SU-DHL-6 (cell line): Measurements from ENCODE around the gene SLC13A5.

ENCODE experiments used
- EZH2phosphoT487 ChIP-seq: fragments of 200-600 bp; sonication (generic), shearing (Covaris generic); conservative IDR thresholded peaks from 2 replicates; pipeline ENCODE4 v1.6.1; 2018; ENCODE audit warnings: mild to moderate bottlenecking, antibody characterized with exemption, low read length, moderate library complexity, mixed read lengths
- TF ChIP-seq, protein P1 (sequence below): fragments of 200-600 bp; sonication (generic); IDR thresholded peaks from one replicate; pipeline ENCODE4 v1.5.1; 2017; ENCODE audit warnings: antibody characterized with exemption, mild to moderate bottlenecking, low read length, moderate library complexity; ENCODE audit not compliant: insufficient read depth, poor library complexity, severe bottlenecking

DNA sequence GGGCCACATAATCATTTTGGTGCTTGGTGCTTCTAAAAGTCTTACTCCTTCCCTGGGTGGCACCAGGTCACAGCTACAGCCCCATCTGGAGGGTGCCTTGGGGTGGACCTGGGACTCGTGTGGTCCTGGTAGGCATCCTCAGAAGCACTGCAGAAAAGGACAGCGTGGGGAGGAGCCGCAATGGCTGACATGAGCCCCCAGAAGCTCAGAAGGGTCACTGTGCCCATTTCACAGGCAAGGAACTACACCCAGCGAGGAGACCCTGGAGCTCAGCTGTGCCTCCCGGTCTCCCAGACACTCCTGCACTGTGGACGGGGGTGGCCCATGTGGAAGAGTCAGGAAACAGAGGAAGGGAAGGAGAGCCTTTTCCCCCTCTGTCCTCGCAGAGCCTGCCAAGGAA, 35.2 kb downstream of the SLC13A5 start:
- TF ChIP-seq, protein P1, sequence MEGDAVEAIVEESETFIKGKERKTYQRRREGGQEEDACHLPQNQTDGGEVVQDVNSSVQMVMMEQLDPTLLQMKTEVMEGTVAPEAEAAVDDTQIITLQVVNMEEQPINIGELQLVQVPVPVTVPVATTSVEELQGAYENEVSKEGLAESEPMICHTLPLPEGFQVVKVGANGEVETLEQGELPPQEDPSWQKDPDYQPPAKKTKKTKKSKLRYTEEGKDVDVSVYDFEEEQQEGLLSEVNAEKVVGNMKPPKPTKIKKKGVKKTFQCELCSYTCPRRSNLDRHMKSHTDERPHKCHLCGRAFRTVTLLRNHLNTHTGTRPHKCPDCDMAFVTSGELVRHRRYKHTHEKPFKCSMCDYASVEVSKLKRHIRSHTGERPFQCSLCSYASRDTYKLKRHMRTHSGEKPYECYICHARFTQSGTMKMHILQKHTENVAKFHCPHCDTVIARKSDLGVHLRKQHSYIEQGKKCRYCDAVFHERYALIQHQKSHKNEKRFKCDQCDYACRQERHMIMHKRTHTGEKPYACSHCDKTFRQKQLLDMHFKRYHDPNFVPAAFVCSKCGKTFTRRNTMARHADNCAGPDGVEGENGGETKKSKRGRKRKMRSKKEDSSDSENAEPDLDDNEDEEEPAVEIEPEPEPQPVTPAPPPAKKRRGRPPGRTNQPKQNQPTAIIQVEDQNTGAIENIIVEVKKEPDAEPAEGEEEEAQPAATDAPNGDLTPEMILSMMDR, result no peak
- TF ChIP-seq EZH2phosphoT487, result no peak
